Upper lobe of right lung (tissue), 1 donor: Measurements from ENCODE around the gene ENPP3. TPM values are rescaled to one million over a fixed set of nuclear protein-coding genes. Genes with fewer than 3 reads are reported as not detected.

ENCODE experiments used
- ATAC-seq: fragments of 200-7000 bp; cut with Tn5 transposase; one replicate; pipeline ENCODE4 v1.9.1; 2020; ENCODE audit warnings: mild to moderate bottlenecking, moderate library complexity
- DNase-seq: peaks from one replicate; pipeline ENCODE4 v3.0.0-alpha.2; 2020
- H3K27ac ChIP-seq: fragments of 200-600 bp; one replicate; pipeline ENCODE4 v1.8.0; 2022
- H3K27me3 ChIP-seq: fragments of 200-600 bp; one replicate; pipeline ENCODE4 v1.8.0; 2022; ENCODE audit warnings: mild to moderate bottlenecking
- H3K36me3 ChIP-seq: fragments of 200-600 bp; one replicate; pipeline ENCODE4 v1.8.0; 2022
- H3K4me1 ChIP-seq: fragments of 200-600 bp; one replicate; pipeline ENCODE4 v1.8.0; 2022
- H3K4me3 ChIP-seq: fragments of 200-600 bp; one replicate; pipeline ENCODE4 v1.8.0; 2022; ENCODE audit warnings: mild to moderate bottlenecking
- H3K9me3 ChIP-seq: fragments of 200-600 bp; one replicate; pipeline ENCODE4 v1.8.0; 2022
- intact Hi-C: fragments of 100-400 bp; cut with DNase I; formaldehyde crosslinking; loops from one replicate; pipeline ENCODE4 v1.11.0; 2022
- total RNA-seq: library from RNA; stranded (reverse); fragmentation: NEBNext Ultra II Directional; extraction: Animal tissue kit (Norgen Biotek cat#: 25700); gene quantifications from one replicate; pipeline ENCODE4 v1.2.1, GENCODE V29; 2021
- TF ChIP-seq, protein P1 (sequence below): fragments of 200-600 bp; IDR thresholded peaks from one replicate; pipeline ENCODE4 v1.8.0; 2022; ENCODE audit warnings: antibody characterized with exemption
- donor health status: DM: no; HTN: yes; CAD: no; lungs with severe emphysema.

ENPP3 gene
- total RNA-seq, 1 donor from 2014 or later, result 0.87 TPM

DNA sequence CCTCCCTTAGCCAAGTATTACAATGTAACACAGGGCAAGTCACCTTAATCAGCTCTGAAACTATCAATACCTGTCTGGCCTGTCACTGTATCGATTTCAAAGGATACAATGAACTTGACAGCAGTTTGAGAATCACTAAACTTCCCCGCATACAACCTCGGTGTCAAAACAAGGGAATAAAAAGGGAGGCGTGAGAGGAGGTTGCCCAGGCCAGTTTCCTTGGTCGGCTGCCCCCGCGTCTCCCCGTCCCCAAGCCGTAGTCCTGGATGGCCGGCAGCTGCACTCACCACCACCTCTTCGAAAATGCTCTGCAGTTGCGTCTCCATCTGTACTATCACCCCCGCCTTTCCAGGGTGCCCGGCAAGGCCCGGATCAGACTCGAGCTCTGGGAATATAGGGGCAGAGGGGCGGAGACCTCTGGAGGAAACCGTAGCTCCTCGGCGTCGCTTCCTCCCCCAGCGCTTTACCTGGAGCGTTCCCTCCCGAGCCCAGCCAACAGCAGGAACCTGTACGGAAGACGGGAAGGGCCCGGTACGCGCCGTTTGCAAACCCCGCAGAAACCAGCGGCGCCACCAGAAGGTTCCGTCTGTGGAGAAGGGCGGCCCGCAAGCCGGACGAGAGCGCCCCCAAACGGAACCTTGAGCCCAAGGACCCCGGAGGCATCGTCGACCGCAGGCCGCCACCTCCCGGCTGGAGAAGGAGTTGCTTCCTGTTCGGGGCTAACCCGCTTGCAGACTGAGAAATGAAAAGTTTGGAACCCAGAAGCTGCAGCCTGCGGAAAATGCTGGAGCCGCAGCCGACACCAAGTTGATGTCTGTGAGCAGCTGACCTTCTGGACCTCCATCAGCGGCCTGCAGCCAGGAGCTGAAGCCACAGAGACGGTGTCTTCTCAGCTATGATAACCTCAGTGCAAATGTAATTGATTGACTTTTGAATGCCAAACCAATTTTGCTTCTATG, 9.1 kb upstream of the ENPP3 start, which contains the start of gene MED23:
MED23 (minus strand) TSS at position 519 of the 959 bp plus-strand sequence; CDS start at position 326, 193 bp downstream.
- Histone ChIP-seq H3K27ac (peak within 1 kb of the TSS; percentile 82), H3K36me3 (peaks cover 28% of the 10 kb centered on the region), H3K27me3 (no peaks in the 10 kb centered on the region), H3K9me3 (no peaks in the 10 kb centered on the region), H3K4me1 (peaks cover 22% of the 10 kb centered on the region), H3K4me3 (peak within 1 kb of the TSS; percentile 72)
- DNase-seq (peak; percentile 97), ATAC-seq (peak; percentile 100)
- intact Hi-C loops, result no loop called here
- TF ChIP-seq, protein P1, sequence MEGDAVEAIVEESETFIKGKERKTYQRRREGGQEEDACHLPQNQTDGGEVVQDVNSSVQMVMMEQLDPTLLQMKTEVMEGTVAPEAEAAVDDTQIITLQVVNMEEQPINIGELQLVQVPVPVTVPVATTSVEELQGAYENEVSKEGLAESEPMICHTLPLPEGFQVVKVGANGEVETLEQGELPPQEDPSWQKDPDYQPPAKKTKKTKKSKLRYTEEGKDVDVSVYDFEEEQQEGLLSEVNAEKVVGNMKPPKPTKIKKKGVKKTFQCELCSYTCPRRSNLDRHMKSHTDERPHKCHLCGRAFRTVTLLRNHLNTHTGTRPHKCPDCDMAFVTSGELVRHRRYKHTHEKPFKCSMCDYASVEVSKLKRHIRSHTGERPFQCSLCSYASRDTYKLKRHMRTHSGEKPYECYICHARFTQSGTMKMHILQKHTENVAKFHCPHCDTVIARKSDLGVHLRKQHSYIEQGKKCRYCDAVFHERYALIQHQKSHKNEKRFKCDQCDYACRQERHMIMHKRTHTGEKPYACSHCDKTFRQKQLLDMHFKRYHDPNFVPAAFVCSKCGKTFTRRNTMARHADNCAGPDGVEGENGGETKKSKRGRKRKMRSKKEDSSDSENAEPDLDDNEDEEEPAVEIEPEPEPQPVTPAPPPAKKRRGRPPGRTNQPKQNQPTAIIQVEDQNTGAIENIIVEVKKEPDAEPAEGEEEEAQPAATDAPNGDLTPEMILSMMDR, result peak; percentile 96

DNA sequence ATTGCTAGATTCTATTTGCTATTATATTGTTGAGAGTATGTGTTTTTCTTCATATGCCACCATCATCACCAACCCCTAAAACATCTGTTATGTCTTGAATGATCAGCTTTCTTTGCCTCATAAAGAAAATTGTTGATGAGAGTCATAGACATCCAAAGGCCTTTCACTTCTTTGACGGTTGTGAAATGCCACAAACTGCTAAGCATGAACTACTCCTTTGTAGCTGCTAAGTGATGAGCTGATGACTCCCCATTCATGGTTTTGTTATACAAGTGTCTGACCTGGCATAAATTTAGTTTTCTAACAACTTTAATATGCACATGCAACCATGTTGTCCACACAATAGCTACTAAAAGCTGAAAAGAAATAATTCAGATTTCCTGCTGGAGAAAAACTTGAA, 8.4 kb upstream of the ENPP3 start:
- TF ChIP-seq, protein P1, result no peak
- Histone ChIP-seq H3K4me1 (peaks cover 22% of the 10 kb centered on the region), H3K36me3 (peaks cover 20% of the 10 kb centered on the region), H3K27ac (peak overlapping the region; percentile 82), H3K9me3 (no peaks in the 10 kb centered on the region), H3K4me3 (peak overlapping the region; percentile 72), H3K27me3 (no peaks in the 10 kb centered on the region)
- ATAC-seq (no peak), DNase-seq (no peak)
- intact Hi-C loops, result no loop called here

DNA sequence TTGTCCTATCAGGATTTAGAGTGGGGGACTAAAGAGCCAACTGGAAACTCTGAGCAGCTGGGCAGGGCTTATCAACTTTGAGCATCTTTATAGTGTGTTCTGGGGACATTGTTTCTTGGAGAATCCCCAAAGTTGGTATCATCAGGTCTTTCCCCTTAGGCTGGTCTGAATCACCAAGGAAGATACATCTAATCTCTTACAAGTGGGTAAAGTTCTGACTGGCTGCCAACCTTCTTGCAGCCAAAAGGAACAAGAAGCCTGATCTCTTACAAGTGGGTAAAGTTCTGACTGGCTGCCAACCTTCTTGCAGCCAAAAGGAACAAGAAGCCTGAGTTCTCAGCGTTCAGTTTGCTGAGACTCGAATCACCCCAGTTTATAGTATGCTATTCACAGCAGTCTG, 7.5 kb upstream of the ENPP3 start:
- no peak for DNase-seq
- no peak for ATAC-seq
- H3K27ac ChIP-seq, result no peak overlapping the region

DNA sequence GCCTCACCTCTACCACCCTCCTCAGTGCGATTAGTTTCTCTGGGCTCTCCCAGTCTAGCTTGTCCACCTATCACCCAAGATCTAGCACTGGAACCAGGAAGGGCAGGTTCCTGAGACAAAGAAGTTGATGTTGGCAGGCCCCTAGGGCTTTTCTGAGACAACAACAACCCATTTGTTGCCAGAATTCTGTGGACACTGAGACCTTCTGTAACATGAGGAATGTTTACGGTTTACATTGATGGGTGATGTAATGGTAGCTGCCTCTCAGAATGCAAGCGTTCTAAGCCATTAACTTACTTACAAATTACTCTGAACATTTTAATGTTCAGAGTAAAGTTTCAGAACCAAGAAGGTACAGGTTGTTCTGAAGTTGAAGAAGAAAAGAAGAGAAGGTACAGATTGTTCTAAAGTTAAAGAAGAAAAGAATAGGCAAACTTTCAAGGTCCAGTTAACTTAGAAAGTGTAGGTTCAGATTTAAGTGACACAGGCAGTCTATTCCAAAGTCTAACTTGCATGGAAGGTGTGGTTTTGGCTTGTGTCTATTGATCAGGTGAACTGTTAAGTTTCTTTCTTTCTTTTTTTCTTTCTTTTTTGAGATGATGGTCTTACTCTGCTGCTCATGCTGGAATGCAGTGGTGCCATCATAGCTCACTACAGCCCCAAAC, 5.3 kb upstream of the ENPP3 start:
- no peaks in the 10 kb centered on the region for H3K36me3 ChIP-seq
- no peak overlapping the region for H3K4me3 ChIP-seq
- H3K27ac ChIP-seq, result no peak overlapping the region
- TF ChIP-seq, protein P1, result no peak
- ATAC-seq (no peak), DNase-seq (no peak)
- H3K9me3 ChIP-seq, result no peaks in the 10 kb centered on the region
- H3K27me3 ChIP-seq, result no peaks in the 10 kb centered on the region
- H3K4me1 ChIP-seq, result peaks cover 18% of the 10 kb centered on the region
- intact Hi-C loops, result no loop called here

More for the DNA sequence above, 7.5 kb upstream of the ENPP3 start:
- TF ChIP-seq, protein P1, result no peak
- no peaks in the 10 kb centered on the region for H3K27me3 ChIP-seq
- H3K9me3 ChIP-seq, result no peaks in the 10 kb centered on the region
- H3K4me3 ChIP-seq, result no peak overlapping the region
- peaks cover 22% of the 10 kb centered on the region for H3K4me1 ChIP-seq
- peaks cover 11% of the 10 kb centered on the region for H3K36me3 ChIP-seq
- intact Hi-C loops, result no loop called here

DNA sequence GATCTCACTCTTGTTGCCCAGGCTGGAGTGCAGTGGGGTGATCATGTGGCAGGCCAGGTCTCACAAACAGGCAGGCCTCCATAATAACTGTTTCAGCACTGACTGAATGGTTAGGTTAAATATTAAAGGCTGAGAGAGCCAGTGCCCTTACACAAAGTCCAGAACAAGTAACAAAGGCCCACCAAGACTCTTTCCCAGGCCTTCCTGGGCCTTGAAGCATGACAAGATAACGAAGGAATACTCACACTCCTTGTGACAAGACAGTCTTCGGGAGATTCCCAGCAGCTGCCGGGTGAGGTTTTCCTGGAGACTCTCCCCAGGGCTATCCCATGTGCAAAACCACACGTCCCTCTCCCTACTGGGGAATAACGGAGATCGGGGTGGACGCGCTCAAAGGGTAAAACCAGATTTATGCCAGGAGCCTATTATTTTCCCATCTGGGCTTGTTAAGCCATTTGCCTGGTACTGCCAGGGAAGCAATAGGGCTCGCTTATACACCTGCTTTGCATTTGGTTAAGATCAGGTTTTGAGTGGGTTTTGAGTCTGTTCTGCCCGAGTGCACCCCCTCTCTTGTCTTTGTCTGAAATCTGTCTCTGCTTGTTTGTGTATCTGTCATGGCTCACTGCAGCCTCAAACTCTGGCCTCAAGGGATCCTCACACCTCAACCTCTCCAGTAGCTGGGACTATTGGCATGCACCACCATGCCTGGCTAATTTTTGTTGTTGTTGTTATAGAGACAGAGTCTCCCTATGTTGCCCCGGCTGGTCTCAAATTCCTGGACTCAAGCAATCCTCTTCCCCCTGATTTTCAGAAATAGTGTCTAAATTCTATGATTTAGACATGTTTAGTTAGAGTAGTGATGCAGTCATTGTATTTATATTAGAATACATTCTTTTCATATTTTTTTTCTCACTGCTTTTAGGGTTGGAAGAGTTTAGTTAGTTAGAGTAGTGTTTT, 1.4 kb upstream of the ENPP3 start:
- H3K9me3 ChIP-seq, result no peaks in the 10 kb centered on the region
- no peak for ATAC-seq
- TF ChIP-seq, protein P1, result no peak
- no peaks in the 10 kb centered on the region for H3K36me3 ChIP-seq
- no peak overlapping the region for H3K27ac ChIP-seq
- H3K4me3 ChIP-seq, result no peak overlapping the region
- intact Hi-C loops, result no loop called here
- DNase-seq, result no peak
- no peaks in the 10 kb centered on the region for H3K4me1 ChIP-seq
- no peaks in the 10 kb centered on the region for H3K27me3 ChIP-seq
